ENCODE data around the gene GRIP1. TPM values are rescaled to one million over a fixed set of nuclear protein-coding genes. Genes with fewer than 3 reads are reported as not detected.

The GRIP1 gene
- total and polyA plus RNA-seq, 10 of the 15 experiments (the other 5 are each of a cell fraction or from before 2014, with no cell fraction given), result 0.05 to 0.85 (median 0.50) TPM; not detected in 7

- intact Hi-C loops (cut with micrococcal nuclease; ENCODE audit: unreplicated experiment) (no loop called here), in situ Hi-C loops (cut with MboI) (no loop called here)
- Histone ChIP-seq H3K36me3 (ENCODE audit: control insufficient read depth in 2 of 2, insufficient read depth in 2 of 2, low read length in 1 of 2) (no peaks in the 10 kb centered on the region), H2AFZ (ENCODE audit: control insufficient read depth, low read depth, low read length) (no peak overlapping the region), H3K79me2 (ENCODE audit: control insufficient read depth, insufficient read depth, low read length) (no peaks in the 10 kb centered on the region), H3K9ac (ENCODE audit: control insufficient read depth, insufficient read depth, low read length) (no peak overlapping the region), H3K4me2 (ENCODE audit: control insufficient read depth, insufficient read depth) (no peak overlapping the region), H3K27me3 (replicated peaks in 1 of 2; ENCODE audit: control insufficient read depth in 2 of 2, insufficient read depth in 2 of 2, low read length in 1 of 2) (no peaks in the 10 kb centered on the region), H3K4me3 (no peak overlapping the region), H3K9me3 (replicated peaks; ENCODE audit: control insufficient read depth, insufficient read depth, low read length) (no peaks in the 10 kb centered on the region), H3K27ac (ENCODE audit: control insufficient read depth, insufficient read depth) (no peak overlapping the region), H4K20me1 (ENCODE audit: control insufficient read depth, insufficient read depth) (no peaks in the 10 kb centered on the region), H3K4me1 (ENCODE audit: control insufficient read depth, insufficient read depth, low read length) (no peaks in the 10 kb centered on the region)
- CTCF ChIA-PET, result no interaction called here
- POLR2A ChIA-PET, result no interaction called here
- ATAC-seq (no peak), DNase-seq (ENCODE audit: low read depth, low spot score) (no peak), FAIRE-seq (no peak)
- SMC1A ChIA-PET (ENCODE audit: uncharacterized antibody, unreplicated experiment), result interaction anchor here (0.6 to 1.0 kb wide), 2 partner anchors 12 to 13 kb away, joined by 3 to 4 read pairs; no protein-coding TSS in a partner anchor
- no peak for TF ChIP-seq IKZF1 (conservative IDR thresholded peaks at IDR 0.05)
- TF ChIP-seq TCF12 (IDR thresholded peaks at IDR 0.05; ENCODE audit: low read depth, low read length), result no peak
- no peak for TF ChIP-seq BMI1 (IDR thresholded peaks at IDR 0.05; ENCODE audit: borderline replicate concordance)
- TF ChIP-seq IRF4 (IDR thresholded peaks at IDR 0.05; ENCODE audit: low read depth, low read length), result no peak
- no peak for TF ChIP-seq EGR1 (IDR thresholded peaks at IDR 0.05; ENCODE audit: borderline replicate concordance in 1 of 2, low read depth in 2 of 2, low read length in 2 of 2)
- TF ChIP-seq BACH1 (IDR thresholded peaks at IDR 0.05; ENCODE audit: borderline replicate concordance), result no peak
- TF ChIP-seq CREB1 (IDR thresholded peaks at IDR 0.05; ENCODE audit: low read depth), result no peak
- TF ChIP-seq MLLT1 (IDR thresholded peaks at IDR 0.05), result no peak
- RAD21 ChIA-PET (ENCODE audit: unreplicated experiment), result interaction anchor here (0.9 kb wide), 1 partner anchor 18 kb away, joined by 3 read pairs; no protein-coding TSS in a partner anchor
- BruUV-seq (replicated peaks), result no TSS peak
- WGBS (ENCODE audit: insufficient coverage, insufficient replicate concordance, low lambda C conversion rate, missing lambda C conversion rate), result 80% methylated on average over 3 of the region's 3 CpGs
Observed at GRCh38 chr12:66637699-66638301, 41.1 kb downstream of the GRIP1 start.

All from GM12878 (cell line).